Lung (tissue), 12 donors: ENCODE data around the gene VDAC1. TPM values are rescaled to one million over a fixed set of nuclear protein-coding genes. Genes with fewer than 3 reads are reported as not detected.

Experiments
- ATAC-seq: fragments of 200-7000 bp; cut with Tn5 transposase; one replicate; pipeline ENCODE4 v1.9.1; 2020; ENCODE audit warnings: moderate number of reproducible peaks; ENCODE audit not compliant: insufficient read depth, low FRiP score
- DNase-seq, 3 donors: peaks; one replicate each; pipeline ENCODE4 v3.0.0-alpha.2; 2013 to 2017
- H3K27ac ChIP-seq, 2 donors: one replicate each; pipeline ENCODE4 v1.5.1; 2013; ENCODE audit warnings: mild to moderate bottlenecking in 2 of 2, moderate library complexity in 2 of 2, control low read depth in 1 of 2, inconsistent platforms in 1 of 2, low read depth in 1 of 2, low read length in 1 of 2
- H3K27me3 ChIP-seq, 3 donors: one replicate each; pipeline ENCODE4 v1.5.1; 2013; ENCODE audit warnings: low read length in 2 of 3; ENCODE audit not compliant: control insufficient read depth in 3 of 3, insufficient read depth in 3 of 3
- H3K36me3 ChIP-seq, 4 donors: one replicate each; pipeline ENCODE4 v1.5.1; 2013; ENCODE audit warnings: low read length in 4 of 4, mild to moderate bottlenecking in 1 of 4, moderate library complexity in 1 of 4; ENCODE audit not compliant: control insufficient read depth in 4 of 4, insufficient read depth in 4 of 4
- H3K4me1 ChIP-seq, 5 donors: one replicate each; pipeline ENCODE4 v1.5.1; 2013; ENCODE audit warnings: low read length in 5 of 5, mild to moderate bottlenecking in 2 of 5, moderate library complexity in 1 of 5; ENCODE audit not compliant: control insufficient read depth in 5 of 5, insufficient read depth in 5 of 5
- H3K4me3 ChIP-seq: one replicate; pipeline ENCODE4 v1.5.1; 2013; ENCODE audit warnings: mild to moderate bottlenecking, control low read depth, moderate library complexity
- H3K9ac ChIP-seq, 2 donors: one replicate each; pipeline ENCODE4 v1.5.1; 2013; ENCODE audit warnings: low read length in 2 of 2, control low read depth in 1 of 2; ENCODE audit not compliant: insufficient read depth in 1 of 2
- H3K9me3 ChIP-seq, 4 donors: one replicate each; pipeline ENCODE4 v1.5.1; 2013; ENCODE audit warnings: low read length in 3 of 4, mild to moderate bottlenecking in 1 of 4, moderate library complexity in 1 of 4; ENCODE audit not compliant: control insufficient read depth in 4 of 4, insufficient read depth in 3 of 4
- WGBS, 2 donors: extraction: QIAGEN DNeasy Blood & Tissue Kit; methylation state at CpG; one replicate each; pipeline ENCODE4 v1.1.7; 2013; 5-methylcytosine and 5-hydroxymethylcytosine counted together
- polyA plus RNA-seq, 2 donors: library from polyadenylated mRNA; stranded (reverse); fragments of 200-250 nt; gene quantifications; one replicate each; pipeline ENCODE4 v1.2.1, GENCODE V29; 2013
- total RNA-seq, 2 donors: library from RNA; depleted of rRNA in 1 of 2; stranded (reverse); fragments of >200 nt in 1 of 2; gene quantifications; one replicate each; pipeline ENCODE4 v1.2.1, GENCODE V29; 2014 to 2021
- TF ChIP-seq, protein P1 (sequence below): IDR thresholded peaks from 2 replicates; pipeline ENCODE4 v1.5.1; 2012; ENCODE audit warnings: mild to moderate bottlenecking; ENCODE audit errors: control extremely low read depth, extremely low read depth
- donor health status: control.
- donor health status: control.
- donor health status: Bipolar disorder and iron deficiency.
- donor health status: healthy.
- donor health status: DM: yes; HTN: yes; CAD: no.

VDAC1 gene
- total and polyA plus RNA-seq, 4 donors = 107 to 136 (median 120) TPM

DNA sequence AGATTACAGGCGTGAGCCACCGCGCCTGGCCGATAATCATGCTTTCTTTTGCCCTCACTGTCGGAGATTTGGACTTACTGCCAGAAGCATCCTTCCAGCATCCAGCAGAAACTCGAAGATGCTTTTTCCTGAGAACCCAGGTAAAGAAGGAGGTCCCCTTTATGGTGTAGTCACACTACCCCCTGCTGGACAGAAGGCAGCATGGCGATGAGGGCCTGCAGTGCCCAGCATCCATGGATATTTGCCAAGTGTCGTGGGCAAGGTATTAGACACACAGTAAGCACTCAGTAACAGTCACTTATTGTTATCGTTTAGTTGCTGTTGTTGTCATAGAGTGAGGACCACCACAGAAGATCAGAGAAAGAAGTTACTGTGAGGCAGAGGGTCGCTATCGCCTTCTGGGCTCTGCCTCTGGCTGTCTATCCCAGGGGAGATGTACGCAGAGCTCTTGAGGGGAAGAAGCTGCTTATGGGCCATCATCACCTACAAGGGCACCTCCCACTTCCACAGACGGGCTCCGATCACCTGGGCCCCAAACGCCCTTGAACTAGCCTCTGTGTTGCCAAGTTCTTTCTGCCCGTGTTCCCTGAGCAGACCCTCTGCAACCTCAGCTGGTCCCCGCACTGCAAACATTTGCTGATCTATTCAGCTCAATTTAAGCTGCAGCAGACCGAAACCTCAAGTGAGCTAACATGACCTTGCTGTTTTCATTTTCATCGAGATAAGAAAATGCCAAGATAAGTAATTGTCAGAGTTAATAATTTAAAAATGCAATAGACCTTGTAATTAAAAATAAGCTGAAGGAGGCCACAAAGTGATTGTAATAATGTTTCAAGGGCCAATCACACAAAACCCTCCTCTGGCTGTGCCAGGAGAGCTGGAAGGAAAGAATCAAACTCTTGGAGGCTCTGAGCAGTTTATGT lies 60.3 kb downstream of the VDAC1 start:
- ATAC-seq (no peak), DNase-seq (peak; percentile 69 to 77 (median 69))
- Histone ChIP-seq H3K4me1 (peaks cover 0 to 6% (median 4%) of the 10 kb centered on the region in 5 donors), H3K36me3 (no peaks in the 10 kb centered on the region), H3K4me3 (no peak overlapping the region), H3K9me3 (no peaks in the 10 kb centered on the region), H3K27me3 (no peaks in the 10 kb centered on the region), H3K9ac (no peak overlapping the region), H3K27ac (no peak overlapping the region)
- 55 to 70% methylated on average over 19 of the region's 19 CpGs for WGBS, 2 donors
- TF ChIP-seq, protein P1, sequence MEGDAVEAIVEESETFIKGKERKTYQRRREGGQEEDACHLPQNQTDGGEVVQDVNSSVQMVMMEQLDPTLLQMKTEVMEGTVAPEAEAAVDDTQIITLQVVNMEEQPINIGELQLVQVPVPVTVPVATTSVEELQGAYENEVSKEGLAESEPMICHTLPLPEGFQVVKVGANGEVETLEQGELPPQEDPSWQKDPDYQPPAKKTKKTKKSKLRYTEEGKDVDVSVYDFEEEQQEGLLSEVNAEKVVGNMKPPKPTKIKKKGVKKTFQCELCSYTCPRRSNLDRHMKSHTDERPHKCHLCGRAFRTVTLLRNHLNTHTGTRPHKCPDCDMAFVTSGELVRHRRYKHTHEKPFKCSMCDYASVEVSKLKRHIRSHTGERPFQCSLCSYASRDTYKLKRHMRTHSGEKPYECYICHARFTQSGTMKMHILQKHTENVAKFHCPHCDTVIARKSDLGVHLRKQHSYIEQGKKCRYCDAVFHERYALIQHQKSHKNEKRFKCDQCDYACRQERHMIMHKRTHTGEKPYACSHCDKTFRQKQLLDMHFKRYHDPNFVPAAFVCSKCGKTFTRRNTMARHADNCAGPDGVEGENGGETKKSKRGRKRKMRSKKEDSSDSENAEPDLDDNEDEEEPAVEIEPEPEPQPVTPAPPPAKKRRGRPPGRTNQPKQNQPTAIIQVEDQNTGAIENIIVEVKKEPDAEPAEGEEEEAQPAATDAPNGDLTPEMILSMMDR = peak; percentile 31

DNA sequence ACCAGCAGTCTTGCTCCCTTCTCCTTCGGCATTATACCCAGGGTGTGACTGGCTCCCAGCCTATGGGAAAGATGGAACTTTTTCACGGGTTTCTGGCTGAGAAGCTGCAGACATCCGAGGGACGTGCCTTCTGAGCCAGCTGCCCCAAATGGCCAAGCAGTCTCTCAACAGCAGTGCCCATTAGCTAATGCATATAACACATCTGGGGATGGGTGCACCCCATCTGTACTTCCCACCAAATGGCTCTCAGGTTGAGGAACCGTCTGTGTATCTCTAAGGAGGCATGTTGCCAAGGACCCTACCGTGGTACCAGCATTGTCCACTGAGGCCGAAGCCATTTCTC lies 61.3 kb downstream of the VDAC1 start:
- TF ChIP-seq, protein P1 = no peak
- Histone ChIP-seq H3K27ac (no peak overlapping the region), H3K9me3 (no peaks in the 10 kb centered on the region), H3K36me3 (no peaks in the 10 kb centered on the region), H3K27me3 (no peaks in the 10 kb centered on the region), H3K4me1 (peaks cover 0 to 6% (median 4%) of the 10 kb centered on the region in 5 donors), H3K4me3 (no peak overlapping the region), H3K9ac (no peak overlapping the region)
- ATAC-seq (no peak), DNase-seq (no peak)
- WGBS, 2 donors = 79 to 90% methylated on average over 7 of the region's 7 CpGs

DNA sequence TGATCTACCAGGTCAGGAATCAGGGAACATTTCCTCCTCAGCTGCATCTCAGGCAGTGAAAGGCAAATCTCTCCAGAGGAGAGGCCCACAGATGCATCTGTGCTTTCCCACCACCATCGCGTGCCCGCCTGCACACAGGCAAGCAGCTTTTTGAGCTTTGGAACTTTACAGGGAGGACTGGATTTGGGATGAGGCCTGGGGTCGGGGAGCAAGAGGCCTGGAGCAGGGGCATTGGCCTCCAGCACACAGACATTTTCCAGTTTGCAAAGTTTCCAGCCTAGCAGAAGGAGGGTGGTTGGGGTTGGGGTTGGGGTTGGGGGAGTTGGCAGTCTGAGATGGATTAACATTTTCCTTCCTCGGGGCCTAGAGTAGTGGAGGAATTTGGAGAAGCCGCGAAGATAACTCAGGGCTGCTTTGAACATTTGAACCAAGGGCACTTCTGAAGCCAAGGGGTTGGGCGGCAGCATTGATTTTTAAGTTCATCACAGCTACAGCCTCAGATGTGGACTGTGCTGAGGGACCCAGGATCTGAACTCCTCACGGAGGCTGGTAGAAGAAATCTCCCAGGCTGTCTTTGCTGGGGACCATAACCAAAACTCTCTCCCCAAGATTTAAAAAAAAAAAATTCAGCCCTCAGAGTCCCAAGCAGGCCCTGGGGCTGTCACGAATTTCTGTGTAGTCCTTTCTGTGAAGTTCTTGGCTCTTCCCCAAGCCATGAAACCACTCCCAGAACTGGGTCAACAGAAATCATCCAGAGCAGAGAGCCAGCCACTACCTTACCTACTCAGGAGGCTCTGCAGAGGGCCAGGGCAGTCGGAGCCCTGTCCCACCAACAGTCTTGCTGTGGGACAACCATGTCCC lies 61.9 kb downstream of the VDAC1 start:
- DNase-seq (peak in 1 of 3 donors; percentile 49), ATAC-seq (no peak)
- WGBS, 2 donors = 65 to 81% methylated on average over 11 of the region's 11 CpGs

More for the DNA sequence above, 61.9 kb downstream of the VDAC1 start:
- H3K27me3 ChIP-seq = no peaks in the 10 kb centered on the region
- no peak overlapping the region for H3K4me3 ChIP-seq
- no peak overlapping the region for H3K9ac ChIP-seq
- H3K36me3 ChIP-seq = no peaks in the 10 kb centered on the region
- H3K4me1 ChIP-seq = peaks cover 0 to 6% (median 4%) of the 10 kb centered on the region in 5 donors
- TF ChIP-seq, protein P1 = no peak
- no peaks in the 10 kb centered on the region for H3K9me3 ChIP-seq
- H3K27ac ChIP-seq = no peak overlapping the region
